Breast epithelium (tissue), 3 donors: ENCODE data around the gene BTAF1.

ENCODE experiments used
- CTCF ChIP-seq, 3 donors: fragments of 450-650 bp; IDR thresholded peaks; one replicate each; pipeline ENCODE4 v1.5.1; 2016 to 2017; ENCODE audit warnings: antibody characterized with exemption in 3 of 3, mild to moderate bottlenecking in 3 of 3, moderate library complexity in 3 of 3
- POLR2A ChIP-seq: fragments of 450-650 bp; IDR thresholded peaks from one replicate; pipeline ENCODE4 v1.6.1; 2016; ENCODE audit warnings: antibody characterized with exemption, mild to moderate bottlenecking, moderate library complexity
- POLR2AphosphoS5 ChIP-seq, 3 donors: sonication (generic); formaldehyde crosslinking; IDR thresholded peaks; one replicate each; pipeline ENCODE4 v1.6.1; 2017; ENCODE audit warnings: antibody characterized with exemption in 3 of 3

GRCh38 chr10:92064506-92064905 is 140.9 kb downstream of the BTAF1 start:
- TF ChIP-seq POLR2A (no peak), CTCF (IDR thresholded peaks at IDR 0.05) (no peak), POLR2AphosphoS5 (IDR thresholded peaks at IDR 0.05) (no peak)
